Endothelial cell of umbilical vein (primary cell): Measurements from ENCODE around the gene PLEKHA7. TPM values are rescaled to one million over a fixed set of nuclear protein-coding genes. Genes with fewer than 3 reads are reported as not detected.

Experiments used
- BruUV-seq: library from RNA; stranded (reverse); fragments of 400-500 nt; replicated peaks from 2 replicates; lab custom pipeline; 2021; lab: Mats Ljungman, UMichigan
- CTCF ChIA-PET: fragments of 300-600, 350-600 bp; sonication (Branson Sonifier 250); formaldehyde crosslinking; loops from one replicate; lab custom pipeline; 2021; ENCODE audit warnings: antibody characterized with exemption, inconsistent platforms; lab: Charles Lee
- POLR2A ChIA-PET: fragments of 300-600, 350-600 bp; sonication (Branson Sonifier 250); formaldehyde crosslinking; loops from one replicate; lab custom pipeline; 2021; ENCODE audit warnings: antibody characterized with exemption, inconsistent platforms; lab: Charles Lee
- DNase-seq: peaks from one replicate; pipeline ENCODE4 v3.0.0-alpha.2; 2011; ENCODE audit warnings: low read depth, low spot score
- FAIRE-seq: peaks from 2 replicates; lab custom pipeline; 2011; peaks lifted over from hg19 to GRCh38; lab: Jason Lieb, UNC
- H2AFZ ChIP-seq: 2 replicates; pipeline ENCODE4 v1.6.0; 2012; ENCODE audit warnings: low read depth, low read length, control low read depth, inconsistent platforms
- H3K27ac ChIP-seq: 2 replicates; pipeline ENCODE4 v1.5.1; 2011; ENCODE audit warnings: low read depth, mild to moderate bottlenecking, control low read depth, low read length, moderate library complexity; ENCODE audit not compliant: insufficient read depth
- H3K27me3 ChIP-seq, 2 experiments: 2 replicates each; pipeline versions ENCODE4 v1.6.0 to v1.6.1; 2011; ENCODE audit warnings: low read length in 2 of 2, mixed read lengths in 1 of 2; ENCODE audit not compliant: control insufficient read depth in 2 of 2, insufficient read depth in 2 of 2
- H3K36me3 ChIP-seq, 2 experiments: 2 replicates in 1 of 2; 3 replicates in 1 of 2; pipeline ENCODE4 v1.5.1; 2011; ENCODE audit warnings: low read length in 2 of 2, mild to moderate bottlenecking in 1 of 2, moderate library complexity in 1 of 2; ENCODE audit not compliant: control insufficient read depth in 2 of 2, insufficient read depth in 2 of 2; ENCODE audit errors: extremely low read depth in 1 of 2
- H3K4me1 ChIP-seq: 3 replicates; pipeline ENCODE4 v1.5.1; 2011; ENCODE audit warnings: mild to moderate bottlenecking, low read length; ENCODE audit not compliant: control insufficient read depth, insufficient read depth; ENCODE audit errors: extremely low read depth
- H3K4me2 ChIP-seq: 2 replicates; pipeline ENCODE4 v1.6.1; 2011; ENCODE audit warnings: low read length, control low read depth, mixed read lengths; ENCODE audit not compliant: insufficient read depth
- H3K4me3 ChIP-seq, 3 experiments: fragments of 200-600 bp in 1 of 3; sonication (generic), shearing (Covaris generic) in 1 of 3; replicated peaks in 1 of 3; 2 replicates each; pipeline ENCODE4 v1.5.1; 2011 to 2016; ENCODE audit warnings: control low read depth in 3 of 3, low read length in 3 of 3, mild to moderate bottlenecking in 2 of 3, inconsistent platforms in 1 of 3, low read depth in 1 of 3, moderate library complexity in 1 of 3; ENCODE audit not compliant: insufficient read depth in 1 of 3
- H3K79me2 ChIP-seq: 2 replicates; pipeline ENCODE4 v1.6.0; 2012; ENCODE audit warnings: low read length, inconsistent platforms; ENCODE audit not compliant: control insufficient read depth, insufficient read depth
- H3K9ac ChIP-seq: replicated peaks from 2 replicates; pipeline ENCODE3; 2011; ENCODE audit warnings: low read length, control low read depth; ENCODE audit not compliant: insufficient read depth; ENCODE audit errors: extremely low read depth
- H3K9me1 ChIP-seq: replicated peaks from 3 replicates; pipeline ENCODE4 v1.6.0; 2011; ENCODE audit warnings: mild to moderate bottlenecking, low read length; ENCODE audit not compliant: control insufficient read depth, insufficient read depth; ENCODE audit errors: extremely low read depth
- H3K9me3 ChIP-seq: replicated peaks from 2 replicates; pipeline ENCODE4 v1.5.1; 2012; ENCODE audit warnings: low read length, inconsistent platforms; ENCODE audit not compliant: control insufficient read depth, insufficient read depth
- H4K20me1 ChIP-seq: replicated peaks from 2 replicates; pipeline ENCODE3; 2011; ENCODE audit warnings: mild to moderate bottlenecking, low read length; ENCODE audit not compliant: control insufficient read depth, insufficient read depth; ENCODE audit errors: extremely low read depth
- EZH2 ChIP-seq: IDR thresholded peaks from 2 replicates; pipeline ENCODE4 v1.6.1; 2012; ENCODE audit warnings: borderline replicate concordance, low read depth, mild to moderate bottlenecking, moderate library complexity, low read length, inconsistent platforms; ENCODE audit not compliant: severe bottlenecking
- FOS ChIP-seq: IDR thresholded peaks from 2 replicates; pipeline ENCODE4 v1.6.1; 2011; ENCODE audit warnings: mild to moderate bottlenecking, low read length, moderate library complexity, borderline replicate concordance; ENCODE audit not compliant: insufficient read depth
- GATA2 ChIP-seq: IDR thresholded peaks from 2 replicates; pipeline ENCODE4 v1.7.0; 2011; ENCODE audit warnings: low read depth, mild to moderate bottlenecking, moderate library complexity, mixed read lengths, low read length; ENCODE audit not compliant: insufficient read length, insufficient read depth
- JUN ChIP-seq: IDR thresholded peaks from 2 replicates; pipeline ENCODE4 v1.6.1; 2011; ENCODE audit warnings: borderline replicate concordance, low read depth; ENCODE audit not compliant: insufficient read length, insufficient read depth
- MAX ChIP-seq: IDR thresholded peaks from 2 replicates; pipeline ENCODE4 v1.6.1; 2011; ENCODE audit not compliant: insufficient read depth, insufficient read length
- MYC ChIP-seq: IDR thresholded peaks from one replicate; pipeline ENCODE4 v1.6.1; 2011; ENCODE audit warnings: mild to moderate bottlenecking, low read depth, low read length
- POLR2A ChIP-seq: IDR thresholded peaks from 2 replicates; pipeline ENCODE4 v1.6.1; 2012; ENCODE audit warnings: low read depth, mild to moderate bottlenecking, control low read depth, low read length
- POLR2AphosphoS5 ChIP-seq: IDR thresholded peaks from 2 replicates; pipeline ENCODE4 v1.6.1; 2012; ENCODE audit warnings: low read depth, mild to moderate bottlenecking, control low read depth, low read length, moderate library complexity; ENCODE audit not compliant: insufficient read depth
- dilution Hi-C: fragments of 300-500 bp; cut with MboI; formaldehyde crosslinking; loops from one replicate; pipeline ENCODE4 v1.15.0; 2019; ENCODE audit warnings: low sequenced_read_pairs; ENCODE audit not compliant: extremely low pct_ligation_motif_present
- intact Hi-C: fragments of 100-400 bp; cut with micrococcal nuclease; formaldehyde crosslinking; loops from one replicate; pipeline ENCODE4 v1.10.0; 2022
- polyA plus RNA-seq, 4 experiments: library from polyadenylated mRNA; depleted of rRNA in 3 of 4; stranded (reverse) in 3 of 4; unstranded in 1 of 4; fragments of >200 nt; gene quantifications; 2 replicates each; pipeline versions ENCODE4 v1.2.1 to v1.2.3, GENCODE V29; 2011 to 2012; ENCODE audit warnings: missing spikeins in 1 of 4
- total RNA-seq: library from RNA; stranded (reverse); gene quantifications from 2 replicates; pipeline ENCODE4 v1.2.3, GENCODE V29; 2021
- TF ChIP-seq, protein P1 (sequence below), 2 donors: IDR thresholded peaks; 1 replicate in 1 of 2; 2 replicates in 1 of 2; pipeline ENCODE4 v1.5.1; 2011; ENCODE audit warnings: low read length in 2 of 2, mild to moderate bottlenecking in 2 of 2, moderate library complexity in 2 of 2, control low read depth in 1 of 2, inconsistent platforms in 1 of 2, low read depth in 1 of 2; ENCODE audit not compliant: insufficient read depth in 1 of 2; ENCODE audit errors: extremely low read depth in 1 of 2

The PLEKHA7 gene
- total and polyA plus RNA-seq, 2 donors (not counting 3 experiments of a cell fraction or from before 2014, with no cell fraction given): 1.7 to 3.8 TPM

DNA sequence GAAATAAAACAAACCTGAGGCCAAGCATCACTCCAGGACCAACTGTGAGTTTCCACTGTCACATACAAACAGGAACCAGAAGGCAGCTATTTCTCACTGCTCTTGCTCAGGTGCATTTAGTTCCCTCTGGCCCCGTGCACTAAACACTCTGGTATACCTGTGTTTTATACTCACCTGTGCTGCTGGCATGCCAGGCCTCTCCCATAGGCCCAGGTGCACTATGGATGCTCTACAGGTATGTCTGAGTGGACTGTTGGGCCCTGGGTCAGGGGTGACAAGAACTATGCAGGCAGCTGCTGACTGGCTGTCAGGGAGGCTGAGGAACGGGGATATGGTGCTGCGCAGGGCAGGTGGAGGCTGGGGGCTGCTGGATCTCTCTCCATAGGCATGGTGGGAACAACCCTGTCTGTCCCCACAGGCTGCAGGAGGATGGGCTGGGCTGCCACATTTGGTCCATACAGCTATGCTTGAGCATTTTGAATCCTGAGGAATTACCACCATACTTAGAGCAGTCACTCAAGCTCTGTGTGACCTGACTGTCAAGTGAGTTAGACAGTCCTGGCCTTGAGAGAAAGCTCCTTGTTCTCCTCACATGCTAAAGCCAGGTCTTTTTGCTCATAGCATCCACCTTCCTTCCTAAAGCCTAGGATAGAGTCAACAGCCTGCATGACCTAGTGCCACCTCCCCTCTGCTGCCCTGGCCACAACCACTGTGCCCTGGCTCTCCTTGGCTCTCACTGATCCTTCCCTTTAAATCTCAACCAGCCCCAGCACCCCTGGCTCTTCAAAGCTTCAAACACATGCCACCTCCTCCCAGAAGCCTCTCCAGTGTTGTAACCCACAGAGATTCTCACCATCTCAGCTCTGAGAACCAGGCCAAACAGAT lies 202.8 kb downstream of the PLEKHA7 start:
- Histone ChIP-seq H3K36me3 (no peaks in the 10 kb centered on the region), H4K20me1 (no peaks in the 10 kb centered on the region), H3K9me3 (no peaks in the 10 kb centered on the region), H3K27me3 (no peaks in the 10 kb centered on the region), H3K4me3 (no peak overlapping the region), H3K9ac (no peak overlapping the region), H3K27ac (no peak overlapping the region), H3K4me2 (no peak overlapping the region), H3K4me1 (no peaks in the 10 kb centered on the region), H2AFZ (no peak overlapping the region), H3K79me2 (no peaks in the 10 kb centered on the region), H3K9me1 (no peaks in the 10 kb centered on the region)
- no peak for DNase-seq
- dilution Hi-C loops: no loop called here
- TF ChIP-seq, protein P1, sequence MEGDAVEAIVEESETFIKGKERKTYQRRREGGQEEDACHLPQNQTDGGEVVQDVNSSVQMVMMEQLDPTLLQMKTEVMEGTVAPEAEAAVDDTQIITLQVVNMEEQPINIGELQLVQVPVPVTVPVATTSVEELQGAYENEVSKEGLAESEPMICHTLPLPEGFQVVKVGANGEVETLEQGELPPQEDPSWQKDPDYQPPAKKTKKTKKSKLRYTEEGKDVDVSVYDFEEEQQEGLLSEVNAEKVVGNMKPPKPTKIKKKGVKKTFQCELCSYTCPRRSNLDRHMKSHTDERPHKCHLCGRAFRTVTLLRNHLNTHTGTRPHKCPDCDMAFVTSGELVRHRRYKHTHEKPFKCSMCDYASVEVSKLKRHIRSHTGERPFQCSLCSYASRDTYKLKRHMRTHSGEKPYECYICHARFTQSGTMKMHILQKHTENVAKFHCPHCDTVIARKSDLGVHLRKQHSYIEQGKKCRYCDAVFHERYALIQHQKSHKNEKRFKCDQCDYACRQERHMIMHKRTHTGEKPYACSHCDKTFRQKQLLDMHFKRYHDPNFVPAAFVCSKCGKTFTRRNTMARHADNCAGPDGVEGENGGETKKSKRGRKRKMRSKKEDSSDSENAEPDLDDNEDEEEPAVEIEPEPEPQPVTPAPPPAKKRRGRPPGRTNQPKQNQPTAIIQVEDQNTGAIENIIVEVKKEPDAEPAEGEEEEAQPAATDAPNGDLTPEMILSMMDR (IDR thresholded peaks at IDR 0.05; ENCODE audit: extremely low read depth in 1 of 2, insufficient read depth in 1 of 2, low read depth in 1 of 2, low read length in 2 of 2): no peak
- TF ChIP-seq POLR2AphosphoS5 (no peak), POLR2A (no peak), FOS (no peak), GATA2 (no peak), EZH2 (no peak), JUN (no peak), MAX (no peak), MYC (no peak)
- ChIA-PET POLR2A (no interaction called here), CTCF (interaction anchor here (0.6 to 3.1 kb wide), 6 partner anchors 9 to 251 kb away, joined by 3 to 34 read pairs (median 8); no protein-coding TSS in a partner anchor)
- intact Hi-C loops: no loop called here
- no peak for FAIRE-seq
- BruUV-seq: no TSS peak
